8988T (cell line): ENCODE measurements around the gene RNU6-1.

Source experiments
- DNase-seq: peaks from one replicate; pipeline ENCODE4 v3.0.0; 2011

The RNU6-1 gene

DNA sequence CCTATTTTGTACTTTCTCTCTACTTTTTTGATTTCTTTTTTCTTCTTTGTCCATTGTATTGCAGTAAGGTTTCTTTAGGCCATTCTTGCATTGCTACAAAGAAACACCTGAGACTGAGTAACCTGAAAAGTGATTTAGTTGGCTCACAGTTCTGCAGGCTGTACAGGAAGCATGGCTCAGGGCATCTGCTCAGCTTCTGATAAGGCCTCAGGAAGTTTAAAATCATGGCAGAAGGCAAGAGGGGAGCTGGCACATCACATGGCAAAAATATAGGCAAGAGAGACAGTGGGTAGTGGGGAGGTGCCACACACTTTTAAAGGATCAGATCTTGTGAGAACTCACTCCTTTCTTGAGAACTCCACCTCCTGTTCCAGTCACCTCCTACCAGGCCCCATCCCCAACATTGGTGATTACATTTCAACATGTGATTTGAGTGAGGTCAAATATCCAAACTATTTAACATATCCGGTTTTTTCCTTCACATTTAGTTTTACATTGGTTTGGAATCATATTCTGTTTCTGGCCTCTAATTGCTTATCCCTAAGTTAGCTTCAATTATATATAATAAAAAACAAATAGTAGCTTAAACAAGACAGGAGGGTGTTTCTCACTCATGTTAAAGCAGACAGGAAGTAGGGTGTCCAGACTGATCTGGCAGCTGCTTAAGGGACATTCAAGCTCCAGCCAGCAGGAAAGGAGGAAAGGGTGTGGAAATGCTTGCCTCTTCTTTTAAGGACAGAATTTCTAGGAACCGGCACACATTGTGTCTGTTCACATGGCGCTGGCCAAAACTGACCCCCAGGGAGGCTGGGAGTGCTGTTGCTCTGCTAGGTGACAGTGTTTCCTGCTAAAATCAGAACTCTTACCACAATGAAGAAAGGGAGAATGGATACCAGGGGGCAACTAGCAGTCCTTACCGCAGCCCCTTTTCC lies 43.4 kb downstream of the RNU6-1 start:
- no peak for DNase-seq

DNA sequence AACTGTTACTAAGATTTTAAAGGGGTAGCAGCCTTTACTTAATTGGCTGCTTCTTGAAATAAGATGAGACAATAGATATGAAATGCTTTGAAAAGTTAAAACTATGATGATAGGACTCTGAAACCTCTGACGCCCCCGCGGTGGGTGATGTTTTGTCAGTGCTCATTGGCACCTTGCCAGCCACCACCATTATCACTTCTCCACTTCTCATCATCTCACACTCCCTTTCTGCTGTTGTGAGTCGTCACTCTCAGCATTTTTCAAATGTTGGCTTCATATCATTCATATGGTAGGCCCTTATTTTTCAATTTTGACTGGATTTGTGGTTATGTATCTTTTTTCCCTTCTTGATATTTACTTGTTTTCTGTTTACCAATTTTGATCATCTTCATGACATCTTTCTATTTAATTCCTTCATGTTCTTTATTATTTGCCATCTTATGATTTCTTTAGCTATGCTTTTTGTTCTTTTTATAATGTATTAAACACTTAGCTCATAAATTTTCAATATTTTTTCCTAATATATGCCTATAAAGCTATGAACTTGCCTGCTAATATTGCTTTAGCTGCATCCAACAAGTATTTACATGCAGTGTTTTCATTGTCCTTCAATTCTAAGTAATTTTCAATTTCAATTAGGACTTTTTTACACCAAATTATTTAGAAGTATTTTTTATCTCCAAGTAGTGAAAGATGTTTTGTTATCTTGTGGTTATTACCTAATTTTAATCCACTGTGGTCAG lies 44.8 kb downstream of the RNU6-1 start:
- DNase-seq, result no peak

GRCh38 chr15:67792250-67792942 lies 47.4 kb downstream of the RNU6-1 start:
- no peak for DNase-seq

DNA sequence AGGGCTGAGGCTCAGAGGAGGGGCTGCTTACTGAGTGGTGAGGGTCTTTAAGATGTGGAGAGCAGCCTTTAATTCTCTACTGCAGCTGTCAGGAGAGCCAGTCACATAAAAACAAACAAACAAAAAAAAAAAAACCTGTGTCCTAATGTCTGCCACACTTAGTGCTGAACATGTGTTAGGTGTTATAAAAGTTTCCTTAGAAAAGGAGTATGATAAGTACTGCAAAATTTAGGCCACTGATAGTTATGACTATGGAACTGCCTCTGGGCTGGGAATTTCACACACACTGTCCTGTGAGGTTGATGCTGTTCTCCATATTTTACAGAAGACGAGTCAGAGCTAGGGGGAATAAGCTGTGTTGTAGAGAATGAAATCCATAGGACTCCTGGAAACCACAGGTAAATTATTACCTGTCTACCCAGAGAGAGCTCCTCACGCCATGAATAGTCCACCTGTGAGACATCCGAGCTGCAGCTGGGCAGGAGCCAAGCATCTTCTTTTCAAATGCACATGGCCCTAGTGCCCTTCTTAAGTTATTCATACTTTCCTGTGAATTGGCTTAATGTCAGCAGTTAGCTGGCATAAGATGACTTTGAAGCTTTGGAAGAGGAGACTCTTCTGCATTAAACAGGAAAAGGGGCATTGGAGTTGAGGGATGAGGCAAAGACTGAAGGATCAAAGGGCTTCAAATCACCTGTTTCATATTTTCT lies 49.1 kb downstream of the RNU6-1 start:
- no peak for DNase-seq
